HCT116 (cell line): ENCODE measurements around the gene PRKG2. TPM values are rescaled to one million over a fixed set of nuclear protein-coding genes. Genes with fewer than 3 reads are reported as not detected.

Experiments
- ATAC-seq: fragments of 200-7000 bp; cut with Tn5 transposase; 2 replicates; pipeline ENCODE4 v1.9.1; 2020; ENCODE audit warnings: mild to moderate bottlenecking, moderate library complexity
- BruUV-seq: library from RNA; stranded (reverse); fragments of 400-500 nt; replicated peaks from 2 replicates; lab custom pipeline; 2021; lab: Mats Ljungman, UMichigan
- CTCF ChIA-PET: fragments of 300-600 bp; sonication (Branson Sonifier 250); formaldehyde crosslinking; loops from one replicate; lab custom pipeline; 2021; ENCODE audit warnings: antibody characterized with exemption; lab: Charles Lee
- POLR2A ChIA-PET: fragments of 300-600, 350-600 bp; sonication (Branson Sonifier 250); formaldehyde crosslinking; loops from one replicate; lab custom pipeline; 2021; ENCODE audit warnings: antibody characterized with exemption; lab: Charles Lee
- RAD21 ChIA-PET, 2 experiments: fragments of 300-600 bp; sonication (Branson Sonifier 250); formaldehyde crosslinking; loops; one replicate each; lab custom pipeline; 2023; ENCODE audit warnings: low total read pairs in 2 of 2; ENCODE audit not compliant: uncharacterized antibody in 2 of 2, unreplicated experiment in 2 of 2, low non-redundant PET in 1 of 2; lab: Charles Lee
- DNase-seq: peaks from one replicate; pipeline ENCODE4 v3.0.0-alpha.2; 2010; ENCODE audit warnings: low read depth, low spot score
- H2AFZ ChIP-seq: fragments of 200-600 bp; shearing (Covaris generic), sonication (generic); 2 replicates; pipeline ENCODE4 v1.6.1; 2017; ENCODE audit warnings: low read depth, mixed run types, mixed read lengths, antibody characterized with exemption, low read length; ENCODE audit not compliant: poor library complexity, severe bottlenecking
- H3K27ac ChIP-seq: 2 replicates; pipeline ENCODE4 v1.5.1; 2012; ENCODE audit warnings: low read depth, low read length
- H3K27me3 ChIP-seq: fragments of 200-600 bp; sonication (generic); 2 replicates; pipeline ENCODE4 v1.6.1; 2016; ENCODE audit warnings: mixed run types, low read length, mixed read lengths; ENCODE audit not compliant: insufficient read depth
- H3K36me3 ChIP-seq, 2 experiments: fragments of 200-500 bp in 1 of 2; fragments of 200-600 bp in 1 of 2; sonication (Bioruptor generic) in 1 of 2; sonication (generic) in 1 of 2; 2 replicates each; pipeline versions ENCODE4 v1.5.1 to v1.6.1; 2014 to 2016; ENCODE audit warnings: low read length in 2 of 2, inconsistent platforms in 1 of 2, mixed read lengths in 1 of 2, mixed run types in 1 of 2; ENCODE audit not compliant: insufficient read depth in 2 of 2, control insufficient read depth in 1 of 2
- H3K4me1 ChIP-seq, 2 experiments: fragments of 200-600 bp in 1 of 2; sonication (generic) in 1 of 2; 2 replicates each; pipeline versions ENCODE4 v1.5.1 to v1.6.1; 2012 to 2017; ENCODE audit warnings: low read length in 2 of 2, inconsistent platforms in 1 of 2, mild to moderate bottlenecking in 1 of 2, mixed read lengths in 1 of 2, mixed run types in 1 of 2, moderate library complexity in 1 of 2; ENCODE audit not compliant: insufficient read depth in 2 of 2, control insufficient read depth in 1 of 2
- H3K4me2 ChIP-seq: fragments of 200-600 bp; sonication (generic); 2 replicates; pipeline ENCODE4 v1.6.1; 2017; ENCODE audit warnings: mixed run types, low read length, mixed read lengths
- H3K4me3 ChIP-seq, 2 experiments: fragments of 200-600 bp in 1 of 2; sonication (generic) in 1 of 2; replicated peaks in 1 of 2; 2 replicates each; pipeline ENCODE4 v1.5.1; 2011 to 2016; ENCODE audit warnings: low read length in 2 of 2, control low read depth in 1 of 2, low read depth in 1 of 2, mild to moderate bottlenecking in 1 of 2, mixed read lengths in 1 of 2, mixed run types in 1 of 2
- H3K79me2 ChIP-seq: fragments of 200-600 bp; sonication (generic); 2 replicates; pipeline ENCODE4 v1.6.1; 2017; ENCODE audit warnings: mild to moderate bottlenecking, mixed run types, low read length, moderate library complexity, mixed read lengths; ENCODE audit not compliant: insufficient read depth
- H3K9ac ChIP-seq: fragments of 200-600 bp; sonication (generic); 2 replicates; pipeline ENCODE4 v1.6.1; 2016; ENCODE audit warnings: low read length, mixed read lengths
- H3K9me2 ChIP-seq: fragments of 200-600 bp; sonication (generic), shearing (Covaris generic); 2 replicates; pipeline ENCODE4 v1.6.1; 2017; ENCODE audit warnings: mixed run types, mild to moderate bottlenecking, moderate library complexity; ENCODE audit not compliant: insufficient read depth
- H3K9me3 ChIP-seq, 2 experiments: fragments of 200-500 bp in 1 of 2; fragments of 200-600 bp in 1 of 2; sonication (Bioruptor generic) in 1 of 2; sonication (generic) in 1 of 2; 2 replicates each; pipeline ENCODE4 v1.6.1; 2014 to 2017; ENCODE audit warnings: low read length in 2 of 2, mixed read lengths in 2 of 2, inconsistent platforms in 1 of 2, low read depth in 1 of 2, mild to moderate bottlenecking in 1 of 2, mixed run types in 1 of 2, moderate library complexity in 1 of 2; ENCODE audit not compliant: control insufficient read depth in 1 of 2, insufficient read depth in 1 of 2
- H4K20me1 ChIP-seq: fragments of 200-600 bp; sonication (generic), shearing (Covaris generic); 2 replicates; pipeline ENCODE4 v1.6.1; 2017; ENCODE audit warnings: mixed run types, mild to moderate bottlenecking, moderate library complexity; ENCODE audit not compliant: insufficient read depth
- EGR1 ChIP-seq: IDR thresholded peaks from 2 replicates; pipeline ENCODE4 v1.6.1; 2012; ENCODE audit warnings: low read depth
- ELF1 ChIP-seq: IDR thresholded peaks from 2 replicates; pipeline ENCODE4 v1.6.1; 2012; ENCODE audit warnings: low read depth, borderline replicate concordance
- EZH2 ChIP-seq: fragments of 200-600 bp; sonication (generic); IDR thresholded peaks from 2 replicates; pipeline ENCODE4 v1.6.1; 2017; ENCODE audit warnings: antibody characterized with exemption, mixed run types
- EZH2phosphoT487 ChIP-seq: fragments of 200-600 bp; IDR thresholded peaks from 2 replicates; pipeline ENCODE4 v1.6.1; 2018; ENCODE audit warnings: antibody characterized with exemption, borderline replicate concordance
- JUND ChIP-seq: IDR thresholded peaks from 2 replicates; pipeline ENCODE4 v1.6.1; 2012
- POLR2AphosphoS5 ChIP-seq: IDR thresholded peaks from 2 replicates; pipeline ENCODE4 v1.6.1; 2011; ENCODE audit warnings: mild to moderate bottlenecking, low read depth, low read length, moderate library complexity
- RAD21 ChIP-seq: IDR thresholded peaks from 2 replicates; pipeline ENCODE4 v1.6.1; 2012; ENCODE audit warnings: low read depth, mild to moderate bottlenecking
- SRF ChIP-seq: IDR thresholded peaks from 2 replicates; pipeline ENCODE4 v1.6.1; 2012; ENCODE audit warnings: low read depth
- TCF7L2 ChIP-seq: IDR thresholded peaks from 2 replicates; pipeline ENCODE4 v1.7.0; 2011; ENCODE audit warnings: borderline replicate concordance, inconsistent platforms; ENCODE audit not compliant: insufficient read depth, insufficient read length; ENCODE audit errors: extremely low read depth
- YY1 ChIP-seq: IDR thresholded peaks from 2 replicates; pipeline ENCODE4 v1.6.1; 2011; ENCODE audit warnings: low read length, low read depth, moderate library complexity, mild to moderate bottlenecking; ENCODE audit not compliant: insufficient replicate concordance; ENCODE audit errors: extremely low read depth
- ZFX ChIP-seq: fragments of 450-650 bp; IDR thresholded peaks from 2 replicates; pipeline ENCODE4 v1.6.1; 2017
- intact Hi-C: fragments of 100-400 bp; cut with micrococcal nuclease; formaldehyde crosslinking; loops from 2 replicates; pipeline ENCODE4 v1.10.0; 2022
- total RNA-seq: library from RNA; stranded (reverse); gene quantifications from one replicate; pipeline ENCODE4 v1.2.1, GENCODE V29; 2021; ENCODE audit not compliant: unreplicated experiment
- TF ChIP-seq, protein P1 (sequence below): IDR thresholded peaks from 2 replicates; pipeline ENCODE4 v1.6.1; 2012
- TF ChIP-seq, protein P2 (sequence below): IDR thresholded peaks from 2 replicates; pipeline ENCODE4 v1.6.1; 2012; ENCODE audit warnings: low read depth

Gene PRKG2
- total RNA-seq, 1 experiment from 2014 or later: 2.1 TPM

DNA sequence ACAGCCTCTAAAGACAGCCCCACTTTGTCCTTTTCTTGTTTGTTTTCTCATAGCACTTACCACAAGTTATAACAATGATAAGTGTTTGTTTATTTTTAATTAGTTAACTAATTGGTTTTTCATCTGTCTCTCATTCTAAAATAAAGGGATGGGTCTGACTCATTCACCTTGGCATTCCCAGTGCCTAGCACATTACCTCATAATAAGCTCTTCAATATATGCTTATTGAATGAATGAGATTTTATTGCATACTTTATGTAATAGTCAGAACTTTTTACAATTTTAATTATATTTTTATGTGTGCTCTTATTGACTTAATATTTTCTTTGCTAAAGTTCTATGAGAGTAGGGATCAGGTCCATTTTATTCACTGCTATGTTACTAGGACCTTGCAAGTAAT, 22.8 kb upstream of the PRKG2 start (continued):
- TF ChIP-seq, protein P1, sequence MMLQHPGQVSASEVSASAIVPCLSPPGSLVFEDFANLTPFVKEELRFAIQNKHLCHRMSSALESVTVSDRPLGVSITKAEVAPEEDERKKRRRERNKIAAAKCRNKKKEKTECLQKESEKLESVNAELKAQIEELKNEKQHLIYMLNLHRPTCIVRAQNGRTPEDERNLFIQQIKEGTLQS: no peak
- TF ChIP-seq TCF7L2: no peak

DNA sequence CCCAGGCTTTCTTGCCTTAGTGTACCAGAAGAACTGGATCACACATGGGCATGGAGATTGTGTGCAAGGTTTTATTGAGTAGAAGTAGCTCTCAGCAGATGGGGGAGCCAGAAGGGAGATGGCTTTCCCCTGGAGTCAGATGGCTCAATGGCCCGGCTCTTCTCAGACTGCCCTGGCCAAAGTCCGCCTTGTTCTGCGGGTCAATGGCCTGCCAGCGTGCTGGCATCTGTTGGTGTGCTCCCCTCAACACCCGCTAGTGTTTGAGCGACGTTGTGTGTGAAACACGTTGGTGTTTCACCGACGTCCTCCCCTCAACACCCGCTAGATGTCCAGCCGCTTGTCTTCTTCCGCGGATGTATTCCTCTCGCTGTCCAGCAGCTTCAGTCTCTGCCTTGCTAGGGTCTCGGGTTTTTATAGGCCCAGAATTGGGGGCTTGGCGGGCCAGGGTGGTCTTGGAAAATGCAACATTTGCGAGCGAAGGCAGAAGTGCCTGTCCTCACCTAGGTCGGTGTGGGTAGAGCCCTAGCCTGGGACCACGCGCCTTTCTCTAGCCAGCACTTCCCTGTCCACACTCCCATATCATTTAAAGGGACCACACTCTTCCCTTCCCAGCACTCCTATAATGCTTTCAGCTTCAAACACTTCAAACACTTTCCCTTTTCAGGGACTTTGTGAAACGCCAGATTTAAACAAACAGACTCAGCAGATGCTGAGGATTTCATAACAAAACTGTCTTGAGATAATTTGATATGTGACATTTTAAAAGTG, 21.1 kb upstream of the PRKG2 start:
- Histone ChIP-seq H3K4me1 (no peaks in the 10 kb centered on the region), H3K27me3 (no peaks in the 10 kb centered on the region), H4K20me1 (no peaks in the 10 kb centered on the region), H3K9me2 (no peaks in the 10 kb centered on the region), H3K79me2 (no peaks in the 10 kb centered on the region), H3K9ac (no peak overlapping the region), H3K27ac (no peak overlapping the region), H3K4me3 (no peak overlapping the region), H3K36me3 (no peaks in the 10 kb centered on the region), H3K4me2 (no peak overlapping the region), H2AFZ (no peak overlapping the region), H3K9me3 (no peaks in the 10 kb centered on the region)
- POLR2A ChIA-PET: no interaction called here
- RAD21 ChIA-PET: no interaction called here
- DNase-seq: no peak
- BruUV-seq: no TSS peak
- no peak for TF ChIP-seq POLR2AphosphoS5
- TF ChIP-seq JUND: no peak
- TF ChIP-seq, protein P2, sequence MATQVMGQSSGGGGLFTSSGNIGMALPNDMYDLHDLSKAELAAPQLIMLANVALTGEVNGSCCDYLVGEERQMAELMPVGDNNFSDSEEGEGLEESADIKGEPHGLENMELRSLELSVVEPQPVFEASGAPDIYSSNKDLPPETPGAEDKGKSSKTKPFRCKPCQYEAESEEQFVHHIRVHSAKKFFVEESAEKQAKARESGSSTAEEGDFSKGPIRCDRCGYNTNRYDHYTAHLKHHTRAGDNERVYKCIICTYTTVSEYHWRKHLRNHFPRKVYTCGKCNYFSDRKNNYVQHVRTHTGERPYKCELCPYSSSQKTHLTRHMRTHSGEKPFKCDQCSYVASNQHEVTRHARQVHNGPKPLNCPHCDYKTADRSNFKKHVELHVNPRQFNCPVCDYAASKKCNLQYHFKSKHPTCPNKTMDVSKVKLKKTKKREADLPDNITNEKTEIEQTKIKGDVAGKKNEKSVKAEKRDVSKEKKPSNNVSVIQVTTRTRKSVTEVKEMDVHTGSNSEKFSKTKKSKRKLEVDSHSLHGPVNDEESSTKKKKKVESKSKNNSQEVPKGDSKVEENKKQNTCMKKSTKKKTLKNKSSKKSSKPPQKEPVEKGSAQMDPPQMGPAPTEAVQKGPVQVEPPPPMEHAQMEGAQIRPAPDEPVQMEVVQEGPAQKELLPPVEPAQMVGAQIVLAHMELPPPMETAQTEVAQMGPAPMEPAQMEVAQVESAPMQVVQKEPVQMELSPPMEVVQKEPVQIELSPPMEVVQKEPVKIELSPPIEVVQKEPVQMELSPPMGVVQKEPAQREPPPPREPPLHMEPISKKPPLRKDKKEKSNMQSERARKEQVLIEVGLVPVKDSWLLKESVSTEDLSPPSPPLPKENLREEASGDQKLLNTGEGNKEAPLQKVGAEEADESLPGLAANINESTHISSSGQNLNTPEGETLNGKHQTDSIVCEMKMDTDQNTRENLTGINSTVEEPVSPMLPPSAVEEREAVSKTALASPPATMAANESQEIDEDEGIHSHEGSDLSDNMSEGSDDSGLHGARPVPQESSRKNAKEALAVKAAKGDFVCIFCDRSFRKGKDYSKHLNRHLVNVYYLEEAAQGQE: no peak
- no peak for TF ChIP-seq ELF1
- no peak for TF ChIP-seq EZH2phosphoT487
- no peak for TF ChIP-seq SRF
- no peak for TF ChIP-seq YY1
- no peak for TF ChIP-seq EZH2
- TF ChIP-seq RAD21: no peak
- TF ChIP-seq ZFX: no peak
- TF ChIP-seq EGR1: no peak
- CTCF ChIA-PET: no interaction called here
- ATAC-seq: no peak
- intact Hi-C loops: no loop called here
